Activated CD4-positive, alpha-beta T cell treated with anti-CD3 and anti-CD28 coated beads, Interleukin-2, amount 50 U/mL, for 4 hours (primary cell): ENCODE results near the gene KIF23.

Source experiments
- DNase-seq, 2 experiments: peaks; one replicate each; pipeline ENCODE4 v3.0.0-alpha.2; 2020

KIF23 gene

GRCh38 chr15:69468241-69469121, 54.3 kb downstream of the KIF23 start:
- DNase-seq, result peak; percentile 77 to 82

- no peak for DNase-seq
Measured at GRCh38 chr15:69469467-69470201, 55.5 kb downstream of the KIF23 start.

- no peak for DNase-seq
Measured at GRCh38 chr15:69472046-69472445, 57.9 kb downstream of the KIF23 start.

DNA sequence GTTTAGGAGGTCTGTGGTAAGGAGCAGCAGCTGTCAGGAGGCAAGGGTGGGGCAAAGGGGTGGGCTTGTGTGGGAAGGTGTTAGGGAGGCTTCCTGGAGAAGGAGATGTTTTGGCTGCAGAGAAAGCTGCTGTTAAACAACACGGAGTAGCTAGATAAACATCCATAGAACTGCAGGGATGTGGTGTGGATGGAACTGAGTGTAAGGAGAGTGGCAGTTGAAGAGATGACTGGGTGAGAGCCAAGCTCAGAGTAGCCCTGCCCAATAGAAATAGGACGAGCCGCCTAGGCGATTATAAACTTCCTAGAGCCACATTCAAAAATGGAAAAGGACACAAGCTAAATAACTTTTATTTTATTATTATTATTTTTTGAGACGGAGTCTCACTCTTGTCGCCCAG, 58.4 kb downstream of the KIF23 start:
- no peak for DNase-seq

DNA sequence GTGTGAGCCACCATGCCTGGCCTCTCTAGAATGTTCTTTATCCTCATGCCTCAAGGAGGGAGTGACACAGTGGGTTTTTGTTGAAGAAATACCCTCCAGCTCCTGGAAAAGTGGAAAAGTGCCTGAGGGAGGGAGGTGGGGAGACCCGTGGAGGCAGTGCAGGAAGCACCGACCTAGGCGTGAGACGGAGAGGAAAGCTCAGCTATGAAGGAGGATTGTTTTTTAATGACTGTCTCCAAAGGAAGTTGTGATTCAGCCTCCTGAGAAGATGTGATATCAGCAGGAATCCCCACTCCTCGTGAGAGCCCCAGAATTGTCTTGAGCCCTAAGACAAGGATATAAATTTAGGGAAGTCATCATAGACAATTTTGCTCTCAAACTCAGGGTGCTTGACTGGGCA, 60.1 kb downstream of the KIF23 start:
- DNase-seq, result no peak

- DNase-seq, result no peak
Measured at GRCh38 chr15:69474846-69475455, 60.8 kb downstream of the KIF23 start.

DNA sequence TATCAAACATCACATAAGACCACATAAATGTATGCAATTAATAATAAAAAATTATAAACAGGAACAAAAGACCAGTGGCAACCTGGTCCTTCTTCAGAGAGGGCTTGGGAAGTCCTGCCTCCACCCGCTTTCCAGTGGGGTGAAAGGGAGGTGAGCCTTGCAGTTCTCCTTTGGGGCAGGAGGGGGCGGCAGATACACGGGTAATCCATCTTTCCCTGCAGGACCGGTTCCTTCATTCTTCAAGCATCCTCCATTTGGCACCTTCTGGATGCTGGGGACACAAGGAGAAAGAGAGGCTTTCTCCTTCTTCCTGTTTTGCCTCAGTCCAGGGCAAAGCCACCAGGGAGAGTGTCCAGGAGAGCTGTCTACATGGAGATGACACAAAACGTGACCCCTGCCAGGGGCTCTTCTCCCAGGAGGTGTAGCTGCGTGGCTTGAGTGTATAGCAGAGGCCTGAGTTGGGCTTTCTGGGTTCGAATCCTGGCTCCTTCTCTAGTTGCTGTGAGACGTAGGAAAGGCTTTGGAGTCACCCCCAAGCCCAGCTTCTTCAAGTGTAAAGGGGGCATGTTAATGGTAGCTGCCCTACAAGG, 61.7 kb downstream of the KIF23 start:
- peak; percentile 65 to 76 for DNase-seq

- no peak for DNase-seq
Measured at GRCh38 chr15:69476704-69477473, 62.7 kb downstream of the KIF23 start.

DNA sequence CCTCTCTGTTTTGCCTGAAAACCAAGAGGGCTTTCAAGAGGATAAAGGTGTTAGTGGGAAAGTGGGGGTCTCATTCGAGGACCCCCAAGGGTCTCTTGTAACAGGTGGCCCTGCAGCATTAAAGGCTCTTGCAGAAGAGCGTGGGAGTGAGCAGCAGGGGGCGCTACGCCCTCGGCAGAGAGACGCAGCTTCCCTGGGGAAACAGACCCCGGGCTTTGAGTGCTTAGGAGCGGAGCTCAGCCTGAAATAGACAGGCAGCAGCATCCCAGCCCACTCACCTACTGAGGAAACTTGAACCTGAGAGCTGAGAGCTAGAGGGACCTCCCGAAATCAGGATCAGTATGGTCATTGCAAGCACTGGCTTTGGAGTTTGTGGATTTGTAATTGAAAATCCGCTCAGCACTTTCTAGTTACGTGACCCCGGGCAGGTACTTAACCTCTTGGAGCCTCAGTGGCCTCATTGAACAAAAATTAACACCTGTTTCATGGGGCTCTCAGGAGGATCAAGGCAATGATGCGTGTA, 64.2 kb downstream of the KIF23 start:
- DNase-seq, result peak; percentile 35 to 42

- no peak for DNase-seq
Measured at GRCh38 chr15:69479081-69479480, 64.9 kb downstream of the KIF23 start.

GRCh38 chr15:69479971-69480370, 65.8 kb downstream of the KIF23 start:
- DNase-seq, result no peak

DNA sequence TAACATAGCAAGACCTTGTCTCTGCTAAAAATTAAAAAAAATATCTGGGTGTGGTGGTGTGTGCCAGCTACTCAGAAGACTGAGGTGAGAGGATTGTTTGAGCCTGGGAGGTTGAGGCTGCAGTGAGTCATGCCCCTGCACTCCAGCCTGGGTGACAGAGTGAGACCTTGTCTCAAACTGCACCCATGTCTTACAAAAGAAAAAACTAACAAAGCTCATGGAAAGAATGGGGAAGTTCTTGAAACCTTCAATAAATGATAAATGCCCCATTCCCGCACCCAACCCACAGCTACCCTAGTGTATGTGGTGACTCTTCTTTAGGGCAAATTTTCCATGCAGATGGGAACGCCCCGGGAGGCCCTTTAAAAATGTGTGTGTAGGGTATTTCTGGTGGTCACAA, 66.8 kb downstream of the KIF23 start:
- DNase-seq, result no peak

DNA sequence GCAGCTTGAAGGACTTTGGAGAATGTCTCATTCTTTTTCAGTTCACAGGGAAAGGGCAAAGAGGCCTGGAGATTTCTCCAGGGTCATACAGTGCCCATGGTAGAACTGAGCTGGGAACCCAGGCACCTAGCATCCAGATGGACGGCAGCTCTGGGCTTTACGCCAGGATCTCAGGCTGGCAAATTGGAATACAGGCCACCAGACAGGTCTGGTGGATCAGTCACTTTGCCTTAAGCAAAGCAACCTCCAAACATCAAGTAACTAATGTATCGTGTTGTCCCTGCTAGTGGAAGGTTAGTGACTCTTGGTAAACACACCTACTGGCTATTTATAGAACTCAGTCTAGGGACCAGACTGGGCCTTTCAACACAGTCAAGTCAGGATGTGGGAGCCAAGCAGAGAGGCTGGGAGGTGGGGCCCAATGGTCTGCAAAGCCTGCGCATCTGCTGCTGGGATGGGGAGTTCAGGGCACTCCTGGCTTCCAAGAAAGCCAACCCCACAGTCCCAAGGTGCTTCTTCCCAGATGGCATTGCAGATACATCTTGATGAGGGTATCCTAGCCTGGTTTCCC, 68.6 kb downstream of the KIF23 start:
- DNase-seq, result no peak

- no peak for DNase-seq
Measured at GRCh38 chr15:69484837-69485236, 70.7 kb downstream of the KIF23 start.

DNA sequence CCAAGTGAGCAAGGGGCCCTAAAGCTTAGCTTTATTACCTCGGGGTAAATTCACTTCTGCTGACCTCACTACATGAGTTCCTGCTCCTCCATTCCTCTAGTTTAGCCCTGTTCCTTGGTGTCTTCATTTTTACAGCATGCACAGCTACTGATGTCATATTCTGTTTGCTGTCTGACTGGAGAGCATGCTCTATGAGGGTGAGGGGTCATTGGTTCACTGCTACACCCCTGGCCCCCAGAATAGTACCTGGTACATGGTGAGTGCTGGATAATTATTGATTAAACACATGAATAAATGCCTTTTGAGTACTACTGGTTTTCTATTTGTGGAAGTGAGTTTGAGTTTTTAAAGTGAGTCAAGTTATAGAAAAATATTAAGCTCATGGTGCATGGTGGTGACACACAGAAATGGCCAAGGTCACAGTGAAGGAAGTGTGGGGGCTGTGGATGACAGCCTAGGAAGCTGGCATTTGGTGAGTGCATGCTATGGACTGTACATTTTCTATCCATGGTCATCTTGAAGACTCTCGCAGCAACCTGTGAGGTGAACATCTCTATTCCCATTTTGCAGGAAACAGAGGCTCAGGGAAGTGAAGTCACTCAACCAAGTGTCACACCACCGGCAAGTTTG, 72.4 kb downstream of the KIF23 start:
- no peak for DNase-seq

GRCh38 chr15:69489073-69489571, 75.0 kb downstream of the KIF23 start:
- no peak for DNase-seq

DNA sequence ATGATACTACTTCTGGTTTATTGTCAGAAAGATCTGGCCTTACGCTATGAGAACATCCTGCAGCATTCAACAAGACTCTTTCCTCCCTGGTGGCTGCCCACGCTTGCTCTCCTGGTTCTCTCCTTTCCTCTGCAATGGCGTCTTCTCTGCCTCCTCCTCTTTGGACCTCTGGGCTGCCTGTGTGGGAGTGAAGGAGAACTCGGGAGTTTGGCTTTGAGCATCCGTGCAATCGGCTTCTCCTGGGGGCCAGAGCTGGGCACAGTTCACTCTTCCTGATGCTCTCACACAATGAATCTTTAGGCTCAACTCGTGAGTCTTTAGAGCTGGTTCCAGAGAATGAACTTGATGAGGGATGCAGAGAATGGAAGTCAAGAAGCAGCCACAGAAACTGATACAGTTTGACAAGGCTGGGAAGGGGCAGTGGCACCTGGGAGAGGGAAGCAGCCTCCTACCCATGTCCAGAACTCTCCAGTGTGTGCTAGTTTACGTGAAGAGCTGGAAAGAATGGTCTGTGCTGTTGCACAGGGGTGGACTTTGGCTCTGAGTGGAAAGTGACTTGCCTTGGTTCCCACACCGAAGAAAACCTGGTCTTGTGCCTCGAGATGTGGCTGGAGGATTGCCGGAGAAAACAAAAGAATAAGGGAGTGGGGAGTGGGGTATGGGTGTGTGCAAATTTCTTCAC, 76.3 kb downstream of the KIF23 start:
- no peak for DNase-seq

- no peak for DNase-seq
Measured at GRCh38 chr15:69491038-69491505, 76.9 kb downstream of the KIF23 start.

GRCh38 chr15:69493406-69493805, 79.3 kb downstream of the KIF23 start:
- DNase-seq, result no peak

GRCh38 chr15:69496001-69496400, 81.9 kb downstream of the KIF23 start:
- DNase-seq, result no peak
